Hepatocyte (in vitro differentiated cells): ENCODE data around the gene SAMD14.

Experiments used
- CTCF ChIP-seq: fragments of 200-600 bp; sonication (generic); IDR thresholded peaks from 2 replicates; pipeline ENCODE4 v1.5.1; 2016; ENCODE audit warnings: antibody characterized with exemption, mild to moderate bottlenecking; ENCODE audit not compliant: poor library complexity
- EZH2phosphoT487 ChIP-seq: fragments of 200-600 bp; sonication (generic); IDR thresholded peaks from one replicate; pipeline ENCODE4 v1.6.1; 2018; ENCODE audit warnings: antibody characterized with exemption, mild to moderate bottlenecking, low read depth, moderate library complexity; ENCODE audit not compliant: unreplicated experiment, severe bottlenecking

- TF ChIP-seq EZH2phosphoT487 (no peak), CTCF (no peak)
These were observed 62.0 kb downstream of the SAMD14 start for GRCh38 chr17:50067996-50068395.
